GM03348 (cell line): ENCODE results near the gene KCND3.

ENCODE experiments used
- DNase-seq: peaks from one replicate; pipeline ENCODE4 v3.0.0; 2012; ENCODE audit warnings: low spot score

KCND3 gene

DNA sequence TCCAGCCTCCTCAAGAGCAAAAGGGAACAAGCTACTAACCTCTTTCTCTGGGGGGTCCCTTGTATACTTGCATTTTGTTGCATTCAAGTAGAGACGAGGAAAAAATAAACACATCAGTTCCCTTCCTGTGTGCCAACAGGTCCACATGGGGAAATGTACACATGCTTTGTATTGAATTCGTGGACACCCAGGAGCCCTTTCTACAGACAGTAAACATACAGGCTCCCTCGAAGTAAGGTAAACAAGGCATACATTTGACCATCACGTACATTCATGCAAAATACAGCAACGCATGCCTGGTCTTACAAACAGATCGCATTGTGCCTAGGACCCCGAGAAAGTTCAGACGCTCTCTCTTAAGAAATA lies 1.1 kb downstream of the KCND3 start:
- no peak for DNase-seq

- no peak for DNase-seq
Measured at GRCh38 chr1:111987502-111987901, 2.0 kb downstream of the KCND3 start.

- DNase-seq, result no peak
Measured at GRCh38 chr1:111983500-111983899, 6.0 kb downstream of the KCND3 start.

GRCh38 chr1:111982428-111982827 lies 7.0 kb downstream of the KCND3 start:
- no peak for DNase-seq

GRCh38 chr1:111981871-111982270 lies 7.6 kb downstream of the KCND3 start:
- no peak for DNase-seq

- DNase-seq, result no peak
Measured at GRCh38 chr1:111981090-111981489, 8.4 kb downstream of the KCND3 start.

- DNase-seq, result no peak
Measured at GRCh38 chr1:111980686-111981085, 8.8 kb downstream of the KCND3 start.

- DNase-seq, result no peak
Measured at GRCh38 chr1:111978695-111979094, 10.8 kb downstream of the KCND3 start.

DNA sequence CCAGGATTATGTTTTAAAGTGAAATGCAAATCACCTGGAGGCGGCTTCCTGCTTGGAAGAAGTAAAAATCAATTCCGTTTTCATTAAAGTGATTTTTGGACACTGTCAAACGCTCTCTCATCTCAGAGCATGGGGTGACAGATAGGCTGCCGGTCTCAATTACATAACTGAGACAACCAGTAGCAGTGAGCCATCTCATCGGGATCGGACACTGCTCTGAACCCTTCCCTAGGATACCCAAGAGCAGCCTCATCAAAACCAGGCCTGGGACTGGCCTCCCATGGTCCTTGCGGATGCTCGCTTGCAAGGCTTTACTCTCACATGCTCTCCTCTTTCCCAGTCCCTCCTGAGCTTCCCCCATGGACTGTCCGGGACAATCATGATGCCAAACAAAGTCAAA lies 12.1 kb downstream of the KCND3 start:
- DNase-seq, result no peak

DNA sequence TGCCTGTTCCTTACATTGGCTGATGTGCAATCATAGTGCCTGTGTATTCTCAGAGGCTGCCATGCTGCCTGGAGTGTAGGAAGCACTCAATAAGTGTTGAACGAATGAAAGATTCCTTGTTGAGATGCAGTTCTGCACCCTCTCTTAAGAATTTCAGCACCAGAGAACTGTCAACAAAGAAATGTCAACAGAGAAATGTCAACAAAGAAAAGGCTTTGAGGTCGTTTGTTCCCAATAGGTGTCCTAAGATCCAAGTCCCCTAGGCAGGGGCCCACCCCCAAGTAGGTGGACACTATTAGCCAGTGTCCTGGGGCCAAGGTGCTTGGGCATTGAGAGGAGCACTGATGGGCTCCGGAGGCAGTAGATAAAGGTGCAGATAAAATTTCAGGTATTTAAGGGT lies 12.6 kb downstream of the KCND3 start:
- no peak for DNase-seq

- no peak for DNase-seq
Measured at GRCh38 chr1:111976332-111976731, 13.1 kb downstream of the KCND3 start.

DNA sequence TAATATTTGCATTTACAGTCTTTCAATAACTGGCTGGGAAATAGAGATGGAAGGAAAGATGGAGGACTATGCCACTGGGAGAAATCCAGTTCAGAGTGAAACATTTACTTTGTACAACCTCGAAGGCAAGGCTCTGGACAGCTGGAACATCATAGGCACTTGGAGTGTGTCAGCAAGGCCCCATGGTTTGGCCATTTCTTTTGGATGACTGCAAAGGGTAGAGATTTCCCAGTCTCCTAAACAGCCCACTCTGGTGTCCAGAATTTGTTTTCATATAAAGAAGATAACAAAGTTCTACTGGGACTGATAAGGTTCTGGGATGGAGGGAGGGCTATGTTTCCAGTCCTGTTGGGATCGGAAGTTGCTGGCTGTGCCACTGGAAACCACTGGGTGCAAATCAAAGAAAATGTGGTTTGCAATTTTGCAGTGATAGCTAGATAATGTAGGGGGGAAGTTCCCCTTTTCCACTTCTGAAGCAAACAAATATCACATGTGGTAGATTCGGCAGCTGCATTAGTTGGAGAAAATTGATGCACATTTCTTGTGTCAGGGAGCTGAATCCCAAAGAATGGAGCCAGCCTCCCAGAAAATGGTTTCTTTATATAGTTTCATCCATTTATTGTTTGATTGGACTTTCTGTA lies 16.2 kb downstream of the KCND3 start:
- no peak for DNase-seq

- no peak for DNase-seq
Measured at GRCh38 chr1:111971396-111971795, 18.1 kb downstream of the KCND3 start.

DNA sequence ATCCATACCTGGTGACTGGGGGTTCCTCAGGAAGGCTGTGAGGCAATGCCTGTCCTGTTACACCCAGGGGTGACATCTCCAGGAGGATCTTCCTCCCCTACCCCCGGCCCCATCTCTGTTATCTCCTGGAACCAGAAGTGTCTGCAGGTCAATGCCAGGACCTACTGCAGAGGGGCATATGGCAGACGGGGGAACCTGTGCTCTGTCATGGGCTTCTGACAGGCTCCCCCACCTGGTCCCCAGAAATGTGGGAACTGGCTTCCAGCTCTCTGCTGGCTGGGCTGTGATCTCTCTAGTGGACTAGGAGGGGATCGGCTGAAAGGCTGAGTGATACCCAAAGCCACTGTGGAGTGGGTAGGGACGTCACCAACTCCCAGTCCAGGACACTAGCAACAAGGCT lies 21.0 kb downstream of the KCND3 start:
- DNase-seq, result no peak

- no peak for DNase-seq
Measured at GRCh38 chr1:111967886-111968285, 21.6 kb downstream of the KCND3 start.

GRCh38 chr1:111967067-111967690 lies 22.3 kb downstream of the KCND3 start:
- DNase-seq, result no peak

- no peak for DNase-seq
Measured at GRCh38 chr1:111965781-111966443, 23.6 kb downstream of the KCND3 start.

DNA sequence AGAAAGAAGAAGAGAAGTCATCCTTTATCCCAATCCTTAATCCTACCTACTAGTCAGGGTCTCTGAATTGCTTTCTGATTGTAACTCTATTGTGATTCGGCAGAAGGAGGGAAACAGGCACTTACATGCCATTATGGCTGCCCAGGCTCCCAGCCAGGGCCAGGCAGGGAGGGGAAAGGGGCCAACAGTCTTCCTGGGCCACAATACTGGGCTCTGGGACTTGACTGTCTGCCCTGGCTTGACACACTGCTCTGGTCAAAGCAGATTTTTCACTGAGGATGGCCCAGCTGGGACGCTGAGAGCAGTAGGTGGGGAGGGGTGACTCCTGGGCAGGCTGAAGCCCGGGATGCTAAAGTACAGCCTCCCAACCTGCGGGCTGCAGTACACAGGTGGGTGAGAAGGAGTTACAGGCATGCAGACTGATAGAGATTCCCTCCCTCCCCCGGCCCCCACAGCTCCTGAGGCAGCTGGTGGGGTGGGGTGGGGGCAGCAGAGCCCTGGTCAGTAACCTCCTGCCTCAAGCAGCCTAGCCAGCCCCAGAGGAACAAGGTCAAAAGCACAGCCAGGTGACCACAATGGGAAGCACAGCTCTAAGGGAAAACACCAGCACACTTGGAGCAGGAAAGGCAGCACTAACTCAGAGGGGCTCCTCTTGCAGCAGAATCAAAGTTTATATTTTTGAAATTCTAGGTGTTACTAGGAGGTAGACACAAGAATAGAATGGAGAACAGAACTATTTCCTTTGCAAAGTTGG lies 25.3 kb downstream of the KCND3 start:
- DNase-seq, result no peak

GRCh38 chr1:111961773-111962565 lies 27.5 kb downstream of the KCND3 start:
- no peak for DNase-seq

DNA sequence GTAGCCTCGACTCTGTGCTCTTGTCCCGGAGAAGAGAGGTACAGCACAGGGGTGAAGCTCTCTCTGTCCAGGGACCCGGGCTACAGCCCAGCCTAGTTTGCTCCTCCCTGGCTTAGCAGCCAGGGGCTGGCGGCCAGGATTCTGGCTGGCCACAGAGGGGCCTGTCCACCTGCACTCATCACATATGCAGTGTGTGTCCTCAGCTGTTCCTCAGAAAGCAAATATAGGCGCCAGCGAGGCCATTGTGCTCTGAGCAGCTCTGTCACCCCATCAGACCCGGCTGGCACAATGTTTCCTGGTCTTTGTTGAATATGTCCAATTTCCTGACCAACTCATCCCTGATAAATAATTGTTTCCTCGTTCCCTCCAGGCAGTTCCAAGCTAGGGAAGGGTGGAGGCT lies 28.5 kb downstream of the KCND3 start:
- DNase-seq, result no peak

- no peak for DNase-seq
Measured at GRCh38 chr1:111959436-111959835, 30.0 kb downstream of the KCND3 start.

DNA sequence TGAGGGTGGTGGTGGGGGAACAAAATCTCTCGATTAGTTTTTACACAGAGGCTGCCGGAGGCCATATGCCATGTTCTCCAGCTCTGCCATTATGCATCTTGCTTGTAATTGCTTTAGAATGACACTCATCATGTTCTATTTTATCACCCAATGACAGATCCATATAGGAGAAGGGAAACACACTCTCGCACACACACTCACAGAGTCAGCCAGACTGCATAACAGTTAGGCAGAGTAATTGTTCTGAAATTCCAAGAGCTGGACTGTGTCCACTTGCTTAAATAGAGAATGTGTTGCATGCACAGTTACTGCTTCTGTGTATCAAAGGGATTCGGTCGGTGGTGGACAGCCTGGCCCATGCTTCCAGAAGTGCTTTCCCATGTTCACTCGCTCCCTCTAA lies 30.6 kb downstream of the KCND3 start:
- no peak for DNase-seq
